HG03558 (cell line): ENCODE measurements around the gene LTBP1.
"Not testable (repeated sequence)": the region's sequence is repeated elsewhere in the genome, so short reads cannot be mapped to it uniquely, and the experiment has no call there.

ENCODE experiments used
- ATAC-seq: cut with Tn5 transposase; IDR thresholded peaks from one replicate; pipeline ENCODE4 v1.9.1; 2021; ENCODE audit warnings: moderate number of reproducible peaks; ENCODE audit not compliant: unreplicated experiment; ENCODE audit errors: extremely low read depth

Gene LTBP1

DNA sequence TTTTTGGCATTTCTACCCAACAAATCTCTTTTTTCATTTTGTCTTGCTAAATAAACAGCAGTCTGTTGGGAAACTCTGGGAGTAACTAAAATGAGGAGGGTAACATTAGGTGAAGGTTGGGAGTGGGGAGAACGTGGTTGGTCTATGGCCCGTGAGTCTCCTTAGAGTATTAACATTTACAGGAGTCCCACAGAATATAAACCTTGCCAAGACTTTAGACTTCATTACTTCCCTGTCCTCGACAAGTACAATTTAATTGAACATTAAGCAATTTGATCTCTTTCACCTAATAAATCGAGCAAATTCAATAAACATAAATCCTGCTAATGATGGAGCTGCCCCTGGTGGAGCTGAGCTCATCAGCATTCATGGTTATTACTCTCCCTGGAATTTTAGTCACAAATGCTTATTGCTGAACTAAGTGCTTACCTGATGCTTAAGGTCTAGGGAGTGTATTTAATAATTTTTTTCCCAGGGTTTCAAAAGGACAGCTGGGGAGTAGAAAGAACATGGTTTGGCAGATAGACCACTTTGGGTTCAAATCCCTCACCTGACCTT lies 434.6 kb downstream of the LTBP1 start:
- no peak for ATAC-seq

DNA sequence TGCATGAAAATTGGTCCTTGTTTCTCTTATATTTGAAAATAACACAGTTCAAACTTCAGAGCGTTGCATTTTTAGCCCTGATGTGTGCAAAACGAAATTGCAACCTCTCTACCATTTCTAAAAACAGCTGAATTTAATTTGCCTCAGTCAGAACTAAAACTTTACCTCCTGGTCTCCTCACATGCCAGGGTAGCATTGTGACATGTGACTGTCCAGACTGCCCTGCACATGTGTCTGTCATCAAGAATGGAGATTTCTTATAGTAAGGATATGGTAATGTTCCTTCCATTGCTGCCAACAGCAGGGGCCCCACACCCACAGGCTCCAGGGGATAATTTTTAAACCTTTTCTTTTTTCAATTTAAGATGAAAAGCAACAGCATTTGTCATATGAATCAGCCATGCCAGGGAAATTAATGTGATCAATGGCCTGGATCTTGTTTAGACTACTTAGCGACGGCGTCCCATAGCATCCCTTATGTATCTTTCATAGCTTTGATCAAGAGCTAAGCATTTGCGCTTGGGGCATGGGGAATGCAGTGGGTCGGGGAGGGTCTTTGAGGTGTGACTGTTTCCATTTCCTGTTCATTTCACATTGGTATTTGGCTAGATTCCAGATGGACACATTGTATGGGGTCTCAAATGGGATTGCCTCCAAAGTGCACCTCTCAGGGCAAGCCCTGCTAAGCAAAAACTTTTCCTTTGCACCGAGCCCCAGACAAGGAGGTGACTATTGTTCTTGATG lies 437.3 kb downstream of the LTBP1 start:
- ATAC-seq = no peak

DNA sequence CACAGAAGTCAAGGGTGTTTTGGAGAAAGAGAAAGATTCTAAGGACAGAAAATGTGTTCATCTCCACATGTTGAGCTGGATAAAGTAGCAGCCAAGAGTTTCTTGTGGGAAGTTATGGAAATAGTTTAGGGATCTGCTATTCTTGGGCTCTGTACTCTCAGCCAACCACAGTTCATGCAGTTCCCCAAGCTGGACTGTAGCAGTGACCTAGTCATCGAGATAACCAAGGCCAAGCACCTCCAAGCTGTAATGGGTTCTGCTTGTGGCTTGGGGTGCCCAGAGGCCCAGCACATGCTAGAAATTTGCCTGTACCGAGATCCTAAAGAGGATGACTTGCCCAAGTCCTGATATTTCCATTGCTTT lies 437.8 kb downstream of the LTBP1 start:
- no peak for ATAC-seq

- no peak for ATAC-seq
These were observed 442.2 kb downstream of the LTBP1 start for GRCh38 chr2:33388996-33389395.

DNA sequence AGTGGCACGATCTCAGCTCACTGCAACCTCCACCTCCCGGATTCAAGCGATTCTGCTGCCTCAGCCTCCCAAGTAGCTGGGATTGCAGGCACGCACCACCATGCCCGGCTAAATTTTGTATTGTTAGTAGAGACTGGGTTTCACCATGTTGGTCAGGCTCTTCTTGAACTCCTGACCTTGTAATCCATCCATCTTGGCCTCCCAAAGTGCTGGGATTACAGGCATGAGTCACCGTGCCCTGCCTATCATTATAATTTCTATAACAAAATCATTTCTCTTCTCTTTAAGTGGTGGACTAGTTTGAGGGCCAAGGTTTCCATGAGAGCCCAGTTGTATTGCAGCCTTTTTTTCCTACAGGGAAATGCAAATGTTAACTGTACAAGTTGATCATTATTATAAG lies 442.9 kb downstream of the LTBP1 start:
- not testable (repeated sequence) for ATAC-seq

- no peak for ATAC-seq
These were observed 444.9 kb downstream of the LTBP1 start for GRCh38 chr2:33391529-33392255.

- no peak for ATAC-seq
These were observed 445.6 kb downstream of the LTBP1 start for GRCh38 chr2:33392366-33392765.

- no peak for ATAC-seq
These were observed 448.3 kb downstream of the LTBP1 start for GRCh38 chr2:33395034-33395433.

GRCh38 chr2:33395655-33396249 lies 449.0 kb downstream of the LTBP1 start:
- ATAC-seq = no peak

GRCh38 chr2:33404321-33404720 lies 457.6 kb downstream of the LTBP1 start:
- no peak for ATAC-seq

DNA sequence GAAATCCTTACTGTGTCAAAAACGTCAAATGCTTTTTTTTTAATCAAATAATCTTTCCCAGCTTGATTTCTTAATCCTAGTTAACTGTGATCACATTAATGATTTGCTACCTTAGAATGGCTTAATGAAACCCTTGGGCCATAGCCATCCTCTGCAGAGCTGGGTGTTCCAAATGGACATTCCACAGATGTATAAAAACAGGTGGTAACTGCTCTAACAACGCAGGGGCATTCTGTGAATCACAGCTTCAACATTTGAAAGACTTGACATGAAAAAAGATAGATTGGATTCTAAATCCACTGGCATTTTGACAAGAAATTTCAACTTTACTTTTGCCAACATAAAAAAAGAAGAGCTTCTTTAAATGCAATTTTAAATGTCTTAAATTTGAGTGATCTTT lies 459.9 kb downstream of the LTBP1 start:
- ATAC-seq = no peak

- ATAC-seq = no peak
These were observed 461.4 kb downstream of the LTBP1 start for GRCh38 chr2:33408109-33408508.

DNA sequence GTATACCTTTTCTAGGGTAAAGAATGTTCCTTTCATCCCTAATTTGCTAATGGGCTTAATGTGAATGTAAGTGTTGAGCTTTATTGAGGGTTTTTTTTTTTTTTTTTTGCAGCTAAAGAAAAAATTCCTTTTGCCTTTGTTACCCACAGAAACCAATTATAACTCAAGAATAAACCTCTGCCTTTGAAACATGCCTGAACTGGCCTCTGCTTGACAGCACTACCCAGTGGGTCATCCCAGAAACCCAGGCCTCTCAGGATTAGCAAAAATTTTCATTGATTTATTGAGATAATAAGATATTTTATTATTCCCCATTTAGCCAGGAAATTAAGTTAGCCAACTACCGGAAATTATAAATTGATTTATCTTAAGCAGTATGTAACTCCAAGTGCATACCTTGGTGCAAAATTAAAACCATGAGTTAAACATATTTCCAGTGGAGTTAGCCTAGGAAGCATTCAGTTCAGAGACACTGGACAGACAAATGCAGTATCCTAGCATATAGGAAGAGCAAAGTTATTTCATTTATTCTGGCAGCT lies 462.7 kb downstream of the LTBP1 start:
- ATAC-seq = no peak

DNA sequence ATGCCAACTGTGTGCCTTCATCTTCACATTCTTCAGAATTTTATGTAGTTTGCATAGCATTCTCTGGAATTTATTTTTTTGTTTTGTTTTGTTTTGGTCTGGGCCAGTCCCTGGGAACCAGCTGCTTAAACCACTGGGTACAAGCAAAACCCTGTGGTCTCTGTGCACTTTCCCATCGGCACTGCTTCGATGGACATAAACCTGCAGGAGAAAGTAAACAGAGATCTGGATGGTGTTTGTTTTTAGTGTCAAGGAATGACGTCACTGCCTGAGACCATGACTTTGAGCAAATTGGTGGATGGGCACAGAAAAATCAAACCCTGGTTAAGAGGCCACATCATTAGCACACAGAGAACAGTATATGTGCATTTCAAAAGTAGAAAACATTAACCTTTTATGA lies 465.0 kb downstream of the LTBP1 start:
- no peak for ATAC-seq

DNA sequence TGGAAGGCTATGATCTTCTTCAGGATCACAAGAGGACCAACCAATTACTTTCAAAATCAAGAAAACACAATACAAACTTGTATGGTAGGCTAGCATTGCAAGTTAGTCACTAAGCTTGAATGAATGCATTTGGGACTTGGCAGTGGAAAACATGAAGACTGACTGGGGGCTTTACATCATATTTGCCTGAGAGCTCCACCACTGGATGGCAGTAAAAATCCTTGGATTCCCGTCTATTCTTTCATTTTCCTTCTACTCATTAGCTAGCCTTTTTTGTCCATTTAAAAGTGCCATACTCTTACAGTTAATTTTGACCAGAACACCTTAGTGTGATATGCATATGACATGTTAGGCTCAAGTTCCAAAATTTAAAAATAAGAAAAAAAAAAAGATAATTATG lies 466.2 kb downstream of the LTBP1 start:
- ATAC-seq = no peak

GRCh38 chr2:33419581-33420200 lies 472.9 kb downstream of the LTBP1 start:
- ATAC-seq = no peak

- no peak for ATAC-seq
These were observed 474.0 kb downstream of the LTBP1 start for GRCh38 chr2:33420726-33421125.

DNA sequence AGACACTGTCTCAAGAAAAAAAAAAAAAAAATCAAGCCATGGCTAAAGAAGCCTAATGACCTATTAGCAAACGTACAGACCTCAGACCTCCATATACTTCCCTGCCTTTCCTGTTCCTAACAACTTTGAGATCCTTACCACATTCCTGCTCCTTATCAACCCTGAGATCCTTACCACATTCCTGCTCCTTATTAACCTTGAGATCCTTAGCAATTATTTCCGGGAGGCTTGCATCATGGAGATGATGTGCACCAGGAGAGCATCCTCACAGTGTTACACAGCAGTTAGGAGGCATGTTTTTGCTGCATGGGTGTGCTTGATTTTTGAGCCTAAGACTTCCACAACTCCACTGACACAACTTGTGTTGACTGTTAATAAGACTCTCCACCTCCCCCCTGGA lies 475.1 kb downstream of the LTBP1 start:
- no peak for ATAC-seq

DNA sequence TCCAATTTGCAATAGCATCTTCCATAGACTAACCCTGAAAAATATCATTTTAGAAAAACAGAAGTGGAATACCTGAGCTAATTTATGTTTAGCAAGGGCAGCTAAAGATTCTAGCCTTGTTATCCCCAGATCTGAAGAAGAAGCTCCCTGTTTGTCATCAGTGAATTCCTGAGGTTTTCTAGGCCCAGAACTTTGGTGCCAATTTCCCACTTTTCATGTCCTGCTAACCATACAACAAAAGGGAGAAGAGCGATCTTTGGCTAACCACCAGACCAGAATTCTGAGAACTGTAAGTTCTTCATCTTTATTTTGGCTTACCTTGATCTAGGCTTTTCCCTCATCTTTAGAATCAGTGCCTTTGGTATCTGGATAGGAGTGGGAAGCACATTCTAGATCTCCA lies 478.4 kb downstream of the LTBP1 start:
- no peak for ATAC-seq

DNA sequence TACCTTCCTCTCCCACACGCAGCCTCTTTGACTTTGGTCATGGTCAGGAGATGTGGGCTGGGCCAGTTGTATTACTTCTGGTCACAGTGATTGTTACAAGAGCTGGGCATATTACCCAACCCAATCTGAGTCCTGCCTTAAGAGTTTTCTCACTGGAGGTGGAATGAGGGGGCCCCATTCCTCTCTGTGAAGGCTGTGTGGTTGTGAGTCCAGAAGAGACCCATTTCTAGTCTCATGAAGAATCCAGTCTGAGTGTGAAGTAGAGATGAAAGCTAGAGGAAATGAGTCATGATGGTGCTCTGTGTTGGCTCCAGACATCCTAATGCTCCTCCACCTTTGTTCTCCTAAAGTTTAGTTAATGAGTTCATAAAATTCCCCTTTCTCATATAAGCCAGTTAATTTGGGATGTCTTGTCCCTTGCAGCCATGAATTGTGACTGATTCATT lies 478.9 kb downstream of the LTBP1 start:
- no peak for ATAC-seq
